CD4-positive, CD25-positive, alpha-beta regulatory T cell (primary cell): Measurements from ENCODE around the gene ECE2. TPM values are rescaled to one million over a fixed set of nuclear protein-coding genes. Genes with fewer than 3 reads are reported as not detected.
A peak's percentile ranks its signal among the peaks of the same experiment; 100 is the strongest.
"Not testable (repeated sequence)": the region's sequence is repeated elsewhere in the genome, so short reads cannot be mapped to it uniquely, and the experiment has no call there.

Experiments
- ATAC-seq, 2 donors: fragments of 150-1000 bp; cut with Tn5 transposase; one replicate each; pipeline ENCODE4 v1.10.0; 2021; ENCODE audit warnings: low read depth in 2 of 2, moderate number of reproducible peaks in 2 of 2, moderate library complexity in 1 of 2
- DNase-seq, 3 donors: peaks; one replicate each; pipeline versions ENCODE4 v3.0.0 to v3.0.0-alpha.2; 2012 to 2022; ENCODE audit warnings: mixed read lengths in 1 of 3
- H3K27ac ChIP-seq: one replicate; pipeline ENCODE4 v1.7.0; 2013; ENCODE audit warnings: mild to moderate bottlenecking, low read length; ENCODE audit not compliant: insufficient read depth, poor library complexity, severe bottlenecking
- H3K27me3 ChIP-seq: one replicate; pipeline ENCODE4 v1.7.0; 2013; ENCODE audit warnings: low read length; ENCODE audit not compliant: control insufficient read depth, insufficient read depth
- H3K36me3 ChIP-seq: one replicate; pipeline ENCODE4 v1.7.0; 2013; ENCODE audit warnings: mild to moderate bottlenecking, low read length, moderate library complexity; ENCODE audit not compliant: control insufficient read depth, insufficient read depth
- H3K4me1 ChIP-seq: 2 replicates; pipeline ENCODE4 v1.7.0; 2013; ENCODE audit warnings: mild to moderate bottlenecking, low read length; ENCODE audit not compliant: insufficient read depth, control insufficient read depth, poor library complexity, severe bottlenecking
- H3K4me3 ChIP-seq: one replicate; pipeline ENCODE4 v1.7.0; 2013; ENCODE audit warnings: low read depth, mild to moderate bottlenecking, low read length, moderate library complexity
- H3K9me3 ChIP-seq, 2 experiments: 1 replicate in 1 of 2; 2 replicates in 1 of 2; pipeline ENCODE4 v1.7.0; 2013; ENCODE audit warnings: low read length in 2 of 2, mild to moderate bottlenecking in 1 of 2, moderate library complexity in 1 of 2; ENCODE audit not compliant: control insufficient read depth in 2 of 2
- H3K27ac Mint-ChIP-seq, 3 donors: one replicate each; pipeline ENCODE4 v1.8.0; 2020 to 2022; ENCODE audit warnings: mild to moderate bottlenecking in 3 of 3, mixed read lengths in 3 of 3, moderate library complexity in 2 of 3
- H3K27me3 Mint-ChIP-seq: one replicate; pipeline ENCODE4 v1.8.0; 2022; ENCODE audit warnings: mild to moderate bottlenecking, mixed read lengths
- H3K36me3 Mint-ChIP-seq: one replicate; pipeline ENCODE4 v1.8.0; 2020; ENCODE audit warnings: mixed read lengths
- H3K4me1 Mint-ChIP-seq, 4 donors: one replicate each; pipeline ENCODE4 v1.8.0; 2020 to 2022; ENCODE audit warnings: mixed read lengths in 4 of 4, mild to moderate bottlenecking in 1 of 4
- H3K4me3 Mint-ChIP-seq, 4 donors: one replicate each; pipeline ENCODE4 v1.8.0; 2020 to 2022; ENCODE audit warnings: mild to moderate bottlenecking in 4 of 4, mixed read lengths in 4 of 4, moderate library complexity in 3 of 4
- H3K9me3 Mint-ChIP-seq, 7 donors: one replicate each; pipeline ENCODE4 v1.8.0; 2020 to 2022; ENCODE audit warnings: mixed read lengths in 7 of 7, mild to moderate bottlenecking in 3 of 7, moderate library complexity in 2 of 7
- polyA plus RNA-seq, 4 donors: library from polyadenylated mRNA; unstranded; fragments of 300-500 nt; fragmentation: Illumina TruSeq; gene quantifications; one replicate each; pipeline ENCODE4 v1.2.3, GENCODE V29; 2021
- total RNA-seq: library from RNA; stranded (reverse); gene quantifications from one replicate; pipeline ENCODE4 v1.2.3, GENCODE V29; 2022

ECE2 gene
- total and polyA plus RNA-seq, 5 donors from 2014 or later, result not detected

GRCh38 chr3:184261854-184262763 is 13.7 kb upstream of the ECE2 start:
- Histone ChIP-seq H3K36me3 (no peaks in the 10 kb centered on the region), H3K27me3 (peaks cover 11% of the 10 kb centered on the region), H3K27ac (no peak overlapping the region), H3K4me3 (peak overlapping the region; percentile 69), H3K9me3 (no peaks in the 10 kb centered on the region), H3K4me1 (peaks cover 28% of the 10 kb centered on the region)
- Mint-ChIP-seq H3K36me3 (peaks cover 5% of the 10 kb centered on the region), H3K4me1 (peaks cover 0 to 28% (median 18%) of the 10 kb centered on the region in 4 donors), H3K4me3 (peak overlapping the region; percentile 82 to 88 (median 86)), H3K9me3 (peaks cover 0 to 4% (median under 1%) of the 10 kb centered on the region in 7 donors), H3K27me3 (peaks cover 51% of the 10 kb centered on the region), H3K27ac (peak overlapping the region in 2 of 3 donors; percentile 13 to 57)
- ATAC-seq (peak in 1 of 2 donors; percentile 28), DNase-seq (peak in 1 of 3 donors; percentile 26)

GRCh38 chr3:184262764-184263179 is 13.1 kb upstream of the ECE2 start:
- Mint-ChIP-seq H3K9me3 (peaks cover 0 to 8% (median 1%) of the 10 kb centered on the region in 7 donors), H3K27me3 (peaks cover 58% of the 10 kb centered on the region), H3K4me3 (peak overlapping the region; percentile 37 to 73 (median 38)), H3K4me1 (peaks cover 0 to 28% (median 18%) of the 10 kb centered on the region in 4 donors), H3K27ac (peak overlapping the region in 1 of 3 donors; percentile 42), H3K36me3 (peaks cover 5% of the 10 kb centered on the region)
- Histone ChIP-seq H3K9me3 (no peaks in the 10 kb centered on the region), H3K4me3 (peak overlapping the region; percentile 19), H3K27me3 (peaks cover 11% of the 10 kb centered on the region), H3K4me1 (peaks cover 28% of the 10 kb centered on the region), H3K36me3 (no peaks in the 10 kb centered on the region), H3K27ac (no peak overlapping the region)
- ATAC-seq (no peak), DNase-seq (no peak)

DNA sequence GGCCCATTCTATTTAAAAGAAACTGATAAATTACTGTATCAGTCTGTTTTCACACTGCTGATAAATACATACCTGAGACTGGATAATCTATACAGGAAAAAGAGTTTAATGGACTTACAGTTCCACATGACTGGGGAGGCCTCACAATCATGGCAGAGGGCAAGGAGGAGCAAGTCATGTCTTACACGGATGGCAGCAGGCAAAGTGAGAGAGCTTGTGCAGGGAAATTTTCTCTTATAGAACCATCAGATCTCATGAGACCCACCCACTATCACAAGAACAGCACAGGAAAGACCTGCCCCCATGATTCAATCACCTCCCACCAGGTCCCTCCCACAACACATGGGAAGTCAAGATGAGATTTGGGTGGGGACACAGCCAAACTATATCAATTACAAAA is 8.6 kb upstream of the ECE2 start:
- not testable (repeated sequence) for H3K4me1 Mint-ChIP-seq, H3K27ac ChIP-seq, H3K9me3 ChIP-seq, H3K4me3 Mint-ChIP-seq, H3K9me3 Mint-ChIP-seq, H3K36me3 ChIP-seq, H3K27me3 ChIP-seq, H3K4me3 ChIP-seq, H3K4me1 ChIP-seq, H3K36me3 Mint-ChIP-seq, DNase-seq, ATAC-seq, H3K27ac Mint-ChIP-seq
- H3K27me3 Mint-ChIP-seq, result peaks cover 67% of the 10 kb centered on the region

GRCh38 chr3:184272269-184272668 is 3.6 kb upstream of the ECE2 start:
- Mint-ChIP-seq H3K4me1 (peaks cover 0 to 7% (median 2%) of the 10 kb centered on the region in 4 donors), H3K27ac (no peak overlapping the region), H3K27me3 (peaks cover 55% of the 10 kb centered on the region), H3K4me3 (no peak overlapping the region), H3K36me3 (peaks cover 3% of the 10 kb centered on the region), H3K9me3 (peaks cover 0 to 5% (median 0%) of the 10 kb centered on the region in 7 donors)
- Histone ChIP-seq H3K9me3 (no peaks in the 10 kb centered on the region), H3K27ac (no peak overlapping the region), H3K4me1 (no peaks in the 10 kb centered on the region), H3K27me3 (peaks cover 15% of the 10 kb centered on the region), H3K4me3 (no peak overlapping the region), H3K36me3 (no peaks in the 10 kb centered on the region)
- DNase-seq (no peak), ATAC-seq (no peak)

DNA sequence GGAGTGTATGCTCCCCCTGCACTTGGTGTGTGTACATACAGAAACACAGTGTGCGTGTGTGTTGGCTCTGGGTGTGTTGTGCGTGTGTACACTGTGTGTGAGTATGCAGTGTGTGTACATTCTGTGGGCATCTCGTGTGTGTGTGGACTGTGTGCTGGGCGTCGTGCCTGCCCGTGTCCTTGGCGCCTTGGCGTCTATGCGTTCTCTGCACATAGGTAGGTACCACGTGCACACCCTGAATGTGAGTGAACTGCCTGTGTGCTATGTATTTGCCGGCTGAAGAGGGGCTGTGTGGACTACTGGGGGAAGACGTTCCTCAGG is 481 bp upstream of the ECE2 start:
- Histone ChIP-seq H3K4me3 (no peak overlapping the region), H3K27ac (no peak overlapping the region), H3K36me3 (no peaks in the 10 kb centered on the region), H3K27me3 (peaks cover 18% of the 10 kb centered on the region), H3K9me3 (no peaks in the 10 kb centered on the region), H3K4me1 (no peaks in the 10 kb centered on the region)
- DNase-seq (no peak), ATAC-seq (no peak)
- Mint-ChIP-seq H3K4me1 (peaks cover 0 to 7% (median 2%) of the 10 kb centered on the region in 4 donors), H3K4me3 (peak overlapping the region in 1 of 4 donors; percentile 59), H3K27me3 (peaks cover 49% of the 10 kb centered on the region), H3K9me3 (peaks cover 0 to 3% (median 0%) of the 10 kb centered on the region in 7 donors), H3K36me3 (peaks cover 3% of the 10 kb centered on the region), H3K27ac (no peak overlapping the region)

DNA sequence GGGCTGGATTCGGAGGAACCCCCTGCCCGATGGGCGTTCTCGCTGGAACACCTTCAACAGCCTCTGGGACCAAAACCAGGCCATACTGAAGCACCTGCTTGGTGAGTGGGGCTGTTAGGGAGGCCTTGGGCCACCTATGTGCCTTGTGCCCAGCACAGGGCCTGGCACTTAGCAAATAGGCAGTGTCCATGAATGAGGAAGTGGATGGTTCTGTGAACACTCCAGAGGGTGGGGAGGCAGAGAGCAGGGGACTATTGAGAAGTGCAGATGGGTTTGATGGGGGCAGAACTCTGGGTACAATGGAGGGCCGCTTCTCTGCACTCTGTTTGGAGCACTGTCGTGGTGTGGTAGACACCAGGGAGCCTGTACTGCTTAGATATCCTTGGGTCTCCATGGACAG is 1.5 kb downstream of the ECE2 start:
- Mint-ChIP-seq H3K27ac (no peak overlapping the region), H3K36me3 (peaks cover 3% of the 10 kb centered on the region), H3K4me3 (no peak overlapping the region), H3K9me3 (peaks cover 0 to 2% (median 0%) of the 10 kb centered on the region in 7 donors), H3K4me1 (peaks cover 0 to 7% (median 2%) of the 10 kb centered on the region in 4 donors), H3K27me3 (peaks cover 43% of the 10 kb centered on the region)
- no peaks in the 10 kb centered on the region for H3K9me3 ChIP-seq
- H3K4me3 ChIP-seq, result no peak overlapping the region
- H3K4me1 ChIP-seq, result no peaks in the 10 kb centered on the region
- no peak for DNase-seq
- H3K27me3 ChIP-seq, result peaks cover 18% of the 10 kb centered on the region
- no peak overlapping the region for H3K27ac ChIP-seq
- no peaks in the 10 kb centered on the region for H3K36me3 ChIP-seq
- no peak for ATAC-seq

DNA sequence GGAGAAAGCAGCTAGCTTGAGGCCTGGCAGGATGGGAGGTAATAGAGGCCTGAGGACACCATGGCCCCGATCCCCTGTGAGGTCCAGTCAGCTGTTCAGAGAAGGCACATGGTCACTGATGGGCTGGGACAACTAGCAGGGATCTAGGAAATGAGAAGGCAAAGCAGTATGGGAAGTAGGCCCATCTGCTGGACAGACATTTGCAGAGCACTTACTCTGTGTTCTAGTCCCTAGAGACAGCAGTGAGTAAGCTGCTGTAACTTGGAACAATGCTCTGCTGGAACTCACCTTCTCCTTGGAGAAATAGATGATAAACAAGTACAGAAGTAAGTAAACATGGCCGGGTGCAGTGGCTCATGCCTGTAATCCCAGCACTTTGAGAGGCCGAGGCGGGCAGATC is 7.1 kb downstream of the ECE2 start:
- no peak overlapping the region for H3K4me3 Mint-ChIP-seq
- Histone ChIP-seq H3K4me3 (no peak overlapping the region), H3K36me3 (no peaks in the 10 kb centered on the region), H3K27me3 (peaks cover 7% of the 10 kb centered on the region), H3K9me3 (no peaks in the 10 kb centered on the region), H3K27ac (no peak overlapping the region), H3K4me1 (no peaks in the 10 kb centered on the region)
- DNase-seq, result no peak
- no peaks in the 10 kb centered on the region for H3K9me3 Mint-ChIP-seq
- H3K27ac Mint-ChIP-seq, result no peak overlapping the region
- peaks cover 44% of the 10 kb centered on the region for H3K27me3 Mint-ChIP-seq
- no peak for ATAC-seq
- no peaks in the 10 kb centered on the region for H3K36me3 Mint-ChIP-seq
- no peaks in the 10 kb centered on the region for H3K4me1 Mint-ChIP-seq

GRCh38 chr3:184283681-184284080 is 7.9 kb downstream of the ECE2 start:
- Histone ChIP-seq H3K4me1 (no peaks in the 10 kb centered on the region), H3K36me3 (no peaks in the 10 kb centered on the region), H3K4me3 (no peak overlapping the region), H3K27me3 (peaks cover 7% of the 10 kb centered on the region), H3K27ac (no peak overlapping the region), H3K9me3 (no peaks in the 10 kb centered on the region)
- ATAC-seq, result no peak
- H3K9me3 Mint-ChIP-seq, result no peaks in the 10 kb centered on the region
- H3K4me3 Mint-ChIP-seq, result no peak overlapping the region
- H3K27ac Mint-ChIP-seq, result no peak overlapping the region
- peaks cover 42% of the 10 kb centered on the region for H3K27me3 Mint-ChIP-seq
- no peaks in the 10 kb centered on the region for H3K36me3 Mint-ChIP-seq
- DNase-seq, result no peak
- no peaks in the 10 kb centered on the region for H3K4me1 Mint-ChIP-seq
